ENCODE measurements around the gene SYT14.

Gene SYT14

GRCh38 chr1:210174133-210174532 is 236.1 kb downstream of the SYT14 start:
- TF ChIP-seq GATA2 (IDR thresholded peaks at IDR 0.05; ENCODE audit: low read depth, low read length) = no peak
- TF ChIP-seq GATA3 (IDR thresholded peaks at IDR 0.05; ENCODE audit: low read depth, low read length) = no peak

- TF ChIP-seq GATA2 (IDR thresholded peaks at IDR 0.05; ENCODE audit: low read depth, low read length) = no peak
- no peak for TF ChIP-seq GATA3 (IDR thresholded peaks at IDR 0.05; ENCODE audit: low read depth, low read length)
These were observed 247.0 kb downstream of the SYT14 start for GRCh38 chr1:210185063-210185462.

GRCh38 chr1:210189426-210189825 is 251.4 kb downstream of the SYT14 start:
- TF ChIP-seq GATA3 (IDR thresholded peaks at IDR 0.05; ENCODE audit: low read depth, low read length) = no peak
- TF ChIP-seq GATA2 (IDR thresholded peaks at IDR 0.05; ENCODE audit: low read depth, low read length) = no peak

GRCh38 chr1:210195635-210196160 is 257.7 kb downstream of the SYT14 start:
- TF ChIP-seq GATA2 (IDR thresholded peaks at IDR 0.05; ENCODE audit: low read depth, low read length) (no peak), GATA3 (IDR thresholded peaks at IDR 0.05; ENCODE audit: low read depth, low read length) (no peak)

- TF ChIP-seq GATA3 (IDR thresholded peaks at IDR 0.05; ENCODE audit: low read depth, low read length) (no peak), GATA2 (IDR thresholded peaks at IDR 0.05; ENCODE audit: low read depth, low read length) (no peak)
These were observed 260.8 kb downstream of the SYT14 start for GRCh38 chr1:210198840-210199239.

- no peak for TF ChIP-seq GATA3 (IDR thresholded peaks at IDR 0.05; ENCODE audit: low read depth, low read length)
- TF ChIP-seq GATA2 (IDR thresholded peaks at IDR 0.05; ENCODE audit: low read depth, low read length) = no peak
These were observed 262.2 kb downstream of the SYT14 start for GRCh38 chr1:210200124-210200736.

- no peak for TF ChIP-seq GATA2 (IDR thresholded peaks at IDR 0.05; ENCODE audit: low read depth, low read length)
- TF ChIP-seq GATA3 (IDR thresholded peaks at IDR 0.05; ENCODE audit: low read depth, low read length) = no peak
These were observed 263.7 kb downstream of the SYT14 start for GRCh38 chr1:210201681-210202080.

- TF ChIP-seq GATA3 (IDR thresholded peaks at IDR 0.05; ENCODE audit: low read depth, low read length) = no peak
- no peak for TF ChIP-seq GATA2 (IDR thresholded peaks at IDR 0.05; ENCODE audit: low read depth, low read length)
These were observed 269.8 kb downstream of the SYT14 start for GRCh38 chr1:210207597-210208450.

- no peak for TF ChIP-seq GATA2 (IDR thresholded peaks at IDR 0.05; ENCODE audit: low read depth, low read length)
- TF ChIP-seq GATA3 (IDR thresholded peaks at IDR 0.05; ENCODE audit: low read depth, low read length) = no peak
These were observed 275.3 kb downstream of the SYT14 start for GRCh38 chr1:210213335-210213734.

- TF ChIP-seq GATA2 (IDR thresholded peaks at IDR 0.05; ENCODE audit: low read depth, low read length) (no peak), GATA3 (IDR thresholded peaks at IDR 0.05; ENCODE audit: low read depth, low read length) (no peak)
These were observed 276.8 kb downstream of the SYT14 start for GRCh38 chr1:210214573-210215409.

- no peak for TF ChIP-seq GATA2 (IDR thresholded peaks at IDR 0.05; ENCODE audit: low read depth, low read length)
- no peak for TF ChIP-seq GATA3 (IDR thresholded peaks at IDR 0.05; ENCODE audit: low read depth, low read length)
These were observed 279.5 kb downstream of the SYT14 start for GRCh38 chr1:210217482-210217881.

- TF ChIP-seq GATA3 (IDR thresholded peaks at IDR 0.05; ENCODE audit: low read depth, low read length) = no peak
- no peak for TF ChIP-seq GATA2 (IDR thresholded peaks at IDR 0.05; ENCODE audit: low read depth, low read length)
These were observed 280.0 kb downstream of the SYT14 start for GRCh38 chr1:210218047-210218446.

All from SH-SY5Y (cell line).